Measurements from ENCODE around the gene MAP3K13.
"Not testable (repeated sequence)": the region's sequence is repeated elsewhere in the genome, so short reads cannot be mapped to it uniquely, and the experiment has no call there.

The MAP3K13 gene

DNA sequence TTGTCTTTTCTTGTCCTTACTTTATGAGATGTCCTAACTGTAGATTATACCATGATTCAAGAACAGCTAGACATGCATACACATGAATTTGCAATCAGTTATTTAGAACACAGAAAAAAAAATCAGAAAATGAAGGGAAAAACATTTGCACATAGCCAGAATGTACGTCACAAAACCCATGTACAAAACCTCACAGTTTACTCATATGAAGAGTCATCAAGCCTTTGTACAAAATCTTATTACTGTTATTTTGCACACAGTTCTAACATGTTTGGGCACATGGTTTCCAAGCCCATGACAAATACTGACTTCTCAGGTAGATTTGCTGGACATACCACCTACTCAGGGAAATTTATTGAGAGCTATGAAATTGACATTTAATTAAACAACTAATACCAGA lies 48.2 kb downstream of the MAP3K13 start:
- Histone ChIP-seq H3K9ac (ENCODE audit: low read length) (no peak overlapping the region), H3K79me1 (ENCODE audit: low read length) (no peaks in the 10 kb centered on the region), H3K4me2 (ENCODE audit: low read length) (no peak overlapping the region), H2BK12ac (ENCODE audit: low read length) (no peak overlapping the region), H3K18ac (ENCODE audit: low read length) (no peak overlapping the region), H3K79me2 (ENCODE audit: control insufficient read depth, insufficient read depth, low read length, poor library complexity) (no peaks in the 10 kb centered on the region), H4K91ac (ENCODE audit: low read depth, low read length) (no peak overlapping the region), H4K12ac (ENCODE audit: low read depth, low read length) (no peak overlapping the region), H3K9me3 (ENCODE audit: insufficient read depth, low read depth, low read length) (no peaks in the 10 kb centered on the region), H3K27me3 (ENCODE audit: insufficient read depth, low read length) (no peaks in the 10 kb centered on the region), H2AFZ (ENCODE audit: insufficient read depth, low read length, poor library complexity) (no peak overlapping the region), H3K4ac (ENCODE audit: low read depth, low read length) (no peak overlapping the region), H3K14ac (ENCODE audit: low read length) (no peak overlapping the region), H2BK5ac (ENCODE audit: low read depth, low read length, poor library complexity) (no peak overlapping the region), H3K23ac (ENCODE audit: low read length) (no peak overlapping the region), H3K27ac (ENCODE audit: low read depth, low read length) (no peak overlapping the region), H2BK120ac (ENCODE audit: insufficient read depth, low read length, poor library complexity) (no peak overlapping the region), H2AK5ac (ENCODE audit: low read length) (no peak overlapping the region), H3K4me1 (ENCODE audit: control insufficient read depth in 1 of 2, insufficient read depth in 2 of 2, low read length in 2 of 2) (no peaks in the 10 kb centered on the region), H4K8ac (ENCODE audit: low read depth, low read length) (no peak overlapping the region), H3K36me3 (ENCODE audit: control insufficient read depth in 1 of 2, insufficient read depth in 2 of 2, low read length in 2 of 2) (no peaks in the 10 kb centered on the region), H3K4me3 (ENCODE audit: low read depth, low read length) (no peak overlapping the region)
- no CpG with 5 or more reads among the region's 1 CpG for WGBS (ENCODE audit: extremely low coverage, insufficient coverage, insufficient read length)
- no peak for DNase-seq

DNA sequence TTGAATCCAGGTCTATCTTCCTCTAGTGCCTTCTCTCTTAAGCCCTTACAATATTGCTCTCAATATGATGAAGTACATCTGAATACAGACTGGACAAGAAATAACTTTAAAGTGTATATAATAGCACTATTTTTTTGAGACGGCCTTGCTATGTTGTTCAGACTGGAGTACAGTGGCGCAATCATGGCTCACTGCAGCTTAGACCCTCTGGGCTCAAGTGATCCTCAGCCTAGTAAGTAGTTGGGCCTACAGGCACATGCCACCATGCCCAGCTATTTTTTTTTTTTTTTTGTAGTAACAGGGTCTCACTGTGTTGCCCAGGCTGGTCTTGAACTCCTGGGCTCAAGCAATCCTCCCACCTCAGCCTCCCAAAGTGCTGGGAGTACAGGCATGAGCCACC lies 53.6 kb downstream of the MAP3K13 start:
- no peaks in the 10 kb centered on the region for H3K4me1 ChIP-seq (ENCODE audit: control insufficient read depth in 1 of 2, insufficient read depth in 2 of 2, low read length in 2 of 2)
- no peak overlapping the region for H3K14ac ChIP-seq (ENCODE audit: low read length)
- H3K9me3 ChIP-seq (ENCODE audit: insufficient read depth, low read depth, low read length), result no peaks in the 10 kb centered on the region
- no peak overlapping the region for H4K8ac ChIP-seq (ENCODE audit: low read depth, low read length)
- no peaks in the 10 kb centered on the region for H3K79me1 ChIP-seq (ENCODE audit: low read length)
- H3K4me3 ChIP-seq (ENCODE audit: low read depth, low read length), result no peak overlapping the region
- H4K12ac ChIP-seq (ENCODE audit: low read depth, low read length), result no peak overlapping the region
- H3K27ac ChIP-seq (ENCODE audit: low read depth, low read length), result no peak overlapping the region
- no peaks in the 10 kb centered on the region for H3K27me3 ChIP-seq (ENCODE audit: insufficient read depth, low read length)
- H2AFZ ChIP-seq (ENCODE audit: insufficient read depth, low read length, poor library complexity), result no peak overlapping the region
- H3K79me2 ChIP-seq (ENCODE audit: control insufficient read depth, insufficient read depth, low read length, poor library complexity), result no peaks in the 10 kb centered on the region
- H3K9ac ChIP-seq (ENCODE audit: low read length), result no peak overlapping the region
- no peak overlapping the region for H2BK12ac ChIP-seq (ENCODE audit: low read length)
- no peak overlapping the region for H3K18ac ChIP-seq (ENCODE audit: low read length)
- no peak overlapping the region for H3K4me2 ChIP-seq (ENCODE audit: low read length)
- no peak for DNase-seq
- H2AK5ac ChIP-seq (ENCODE audit: low read length), result no peak overlapping the region
- H3K36me3 ChIP-seq (ENCODE audit: control insufficient read depth in 1 of 2, insufficient read depth in 2 of 2, low read length in 2 of 2), result no peaks in the 10 kb centered on the region
- H4K91ac ChIP-seq (ENCODE audit: low read depth, low read length), result no peak overlapping the region
- no CpG with 5 or more reads among the region's 2 CpGs for WGBS (ENCODE audit: extremely low coverage, insufficient coverage, insufficient read length)
- H2BK120ac ChIP-seq (ENCODE audit: insufficient read depth, low read length, poor library complexity), result no peak overlapping the region
- no peak overlapping the region for H3K23ac ChIP-seq (ENCODE audit: low read length)
- no peak overlapping the region for H2BK5ac ChIP-seq (ENCODE audit: low read depth, low read length, poor library complexity)
- no peak overlapping the region for H3K4ac ChIP-seq (ENCODE audit: low read depth, low read length)

DNA sequence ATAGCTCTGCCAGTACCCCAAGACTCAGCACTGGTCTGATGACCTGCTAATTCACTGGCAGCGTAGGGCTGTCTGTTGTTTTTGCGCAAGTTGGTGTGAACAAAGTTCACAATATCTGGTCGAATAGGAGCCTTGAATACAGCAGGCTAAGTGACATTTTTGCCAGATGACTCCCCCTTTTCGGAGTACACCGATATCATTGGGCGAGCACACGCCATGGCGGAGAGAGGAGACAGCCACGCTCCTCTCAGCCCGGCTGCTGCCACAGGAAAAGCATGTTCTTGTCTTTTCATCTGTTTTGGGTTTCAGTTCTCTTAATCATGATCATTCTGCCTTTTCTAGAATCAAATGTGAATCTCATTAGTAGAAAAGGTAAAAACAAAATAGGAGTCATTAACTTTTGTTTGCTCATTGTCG lies 55.6 kb downstream of the MAP3K13 start:
- not testable (repeated sequence) for H3K36me3 ChIP-seq (ENCODE audit: control insufficient read depth in 1 of 2, insufficient read depth in 2 of 2, low read length in 2 of 2); H2BK120ac ChIP-seq (ENCODE audit: insufficient read depth, low read length, poor library complexity); H3K79me1 ChIP-seq (ENCODE audit: low read length); H2AK5ac ChIP-seq (ENCODE audit: low read length); H2BK12ac ChIP-seq (ENCODE audit: low read length); H3K4me2 ChIP-seq (ENCODE audit: low read length); H3K4me1 ChIP-seq (ENCODE audit: control insufficient read depth in 1 of 2, insufficient read depth in 2 of 2, low read length in 2 of 2); H4K91ac ChIP-seq (ENCODE audit: low read depth, low read length); H3K18ac ChIP-seq (ENCODE audit: low read length); H3K27me3 ChIP-seq (ENCODE audit: insufficient read depth, low read length); H3K27ac ChIP-seq (ENCODE audit: low read depth, low read length); H3K9me3 ChIP-seq (ENCODE audit: insufficient read depth, low read depth, low read length); H4K12ac ChIP-seq (ENCODE audit: low read depth, low read length); H4K8ac ChIP-seq (ENCODE audit: low read depth, low read length); H3K23ac ChIP-seq (ENCODE audit: low read length); H3K4me3 ChIP-seq (ENCODE audit: low read depth, low read length); H3K79me2 ChIP-seq (ENCODE audit: control insufficient read depth, insufficient read depth, low read length, poor library complexity); H2AFZ ChIP-seq (ENCODE audit: insufficient read depth, low read length, poor library complexity); H3K14ac ChIP-seq (ENCODE audit: low read length); H3K4ac ChIP-seq (ENCODE audit: low read depth, low read length); H2BK5ac ChIP-seq (ENCODE audit: low read depth, low read length, poor library complexity); H3K9ac ChIP-seq (ENCODE audit: low read length)
- peak; percentile 81 to 87 for DNase-seq
- no CpG with 5 or more reads among the region's 11 CpGs for WGBS (ENCODE audit: extremely low coverage, insufficient coverage, insufficient read length)

DNA sequence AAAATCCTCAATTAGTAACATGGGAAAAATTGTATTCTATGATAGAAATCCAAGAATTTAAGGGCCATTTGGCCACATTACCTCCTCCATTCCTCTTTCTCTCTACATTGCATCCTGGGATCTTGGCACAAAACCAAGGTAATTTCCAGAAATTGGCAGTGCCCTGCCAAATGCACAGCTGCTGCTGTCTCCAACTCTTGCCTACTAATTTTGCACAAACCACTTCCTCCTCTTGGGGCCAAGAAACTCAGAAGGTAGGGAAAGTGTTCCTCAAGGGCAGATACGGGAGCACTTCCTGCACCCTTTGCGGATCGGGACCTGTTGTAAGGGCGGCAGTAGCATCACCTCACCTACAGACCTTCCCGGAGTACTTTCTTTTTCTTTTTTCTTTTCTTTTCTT lies 57.8 kb downstream of the MAP3K13 start:
- no peak for DNase-seq
- Histone ChIP-seq H3K9ac (ENCODE audit: low read length) (no peak overlapping the region), H2BK120ac (ENCODE audit: insufficient read depth, low read length, poor library complexity) (no peak overlapping the region), H3K23ac (ENCODE audit: low read length) (no peak overlapping the region), H3K9me3 (ENCODE audit: insufficient read depth, low read depth, low read length) (no peaks in the 10 kb centered on the region), H2AK5ac (ENCODE audit: low read length) (no peak overlapping the region), H4K8ac (ENCODE audit: low read depth, low read length) (no peak overlapping the region), H3K4me1 (ENCODE audit: control insufficient read depth in 1 of 2, insufficient read depth in 2 of 2, low read length in 2 of 2) (peaks cover 0 to 3% of the 10 kb centered on the region in 2 experiments), H3K4ac (ENCODE audit: low read depth, low read length) (no peak overlapping the region), H3K14ac (ENCODE audit: low read length) (no peak overlapping the region), H4K91ac (ENCODE audit: low read depth, low read length) (no peak overlapping the region), H3K36me3 (ENCODE audit: control insufficient read depth in 1 of 2, insufficient read depth in 2 of 2, low read length in 2 of 2) (no peaks in the 10 kb centered on the region), H2AFZ (ENCODE audit: insufficient read depth, low read length, poor library complexity) (no peak overlapping the region), H2BK12ac (ENCODE audit: low read length) (no peak overlapping the region), H3K4me3 (ENCODE audit: low read depth, low read length) (no peak overlapping the region), H3K79me1 (ENCODE audit: low read length) (no peaks in the 10 kb centered on the region), H3K27ac (ENCODE audit: low read depth, low read length) (no peak overlapping the region), H3K79me2 (ENCODE audit: control insufficient read depth, insufficient read depth, low read length, poor library complexity) (no peaks in the 10 kb centered on the region), H4K12ac (ENCODE audit: low read depth, low read length) (no peak overlapping the region), H2BK5ac (ENCODE audit: low read depth, low read length, poor library complexity) (no peak overlapping the region), H3K18ac (ENCODE audit: low read length) (no peak overlapping the region), H3K27me3 (ENCODE audit: insufficient read depth, low read length) (no peaks in the 10 kb centered on the region), H3K4me2 (ENCODE audit: low read length) (no peak overlapping the region)
- no CpG with 5 or more reads among the region's 5 CpGs for WGBS (ENCODE audit: extremely low coverage, insufficient coverage, insufficient read length)

Measured in trophoblast cell (in vitro differentiated cells and primary cell).